Liver (tissue), 3 donors: ENCODE data around the gene PLEKHN1.

Source experiments
- ATF3 ChIP-seq: IDR thresholded peaks from 2 replicates; pipeline ENCODE4 v1.6.1; 2016; ENCODE audit warnings: antibody characterized with exemption
- CTCF ChIP-seq: fragments of 150-350 bp; IDR thresholded peaks from 2 replicates; pipeline ENCODE4 v1.5.1; 2017; ENCODE audit warnings: improper control_type of control experiment, low read depth, low read length; ENCODE audit not compliant: missing input control
- EGR1 ChIP-seq, 2 donors: IDR thresholded peaks; 2 replicates each; pipeline ENCODE4 v1.6.1; 2016 to 2018; ENCODE audit warnings: antibody characterized with exemption in 2 of 2, low read depth in 2 of 2
- FOXA1 ChIP-seq: IDR thresholded peaks from 2 replicates; pipeline ENCODE4 v1.6.1; 2016; ENCODE audit warnings: antibody characterized with exemption
- MAX ChIP-seq: IDR thresholded peaks from 2 replicates; pipeline ENCODE4 v1.6.1; 2016; ENCODE audit warnings: antibody characterized with exemption
- RAD21 ChIP-seq, 2 donors: IDR thresholded peaks; 2 replicates each; pipeline ENCODE4 v1.6.1; 2016; ENCODE audit warnings: antibody characterized with exemption in 2 of 2, mild to moderate bottlenecking in 2 of 2
- REST ChIP-seq: IDR thresholded peaks from 2 replicates; pipeline ENCODE4 v1.6.1; 2016; ENCODE audit warnings: antibody characterized with exemption, mild to moderate bottlenecking
- TAF1 ChIP-seq: conservative IDR thresholded peaks from 2 replicates; pipeline ENCODE4 v1.6.1; 2016; ENCODE audit warnings: antibody characterized with exemption, mild to moderate bottlenecking
- YY1 ChIP-seq: IDR thresholded peaks from 2 replicates; pipeline ENCODE4 v1.6.1; 2016; ENCODE audit warnings: antibody characterized with exemption, mild to moderate bottlenecking
- donor health status: healthy.
- donor health status: healthy.

- TF ChIP-seq CTCF (no peak), EGR1 (IDR thresholded peaks at IDR 0.05; ENCODE audit: low read depth in 2 of 2) (no peak), YY1 (no peak), FOXA1 (no peak), RAD21 (IDR thresholded peaks at IDR 0.05) (no peak), REST (no peak), MAX (no peak), ATF3 (no peak), TAF1 (no peak)
Observed at GRCh38 chr1:974293-974640, 8.0 kb downstream of the PLEKHN1 start.
